DMS 273 treated with DMSO at 0.1 percent for 48 hours (cell line): ENCODE results near the gene HOXD9.
A peak's percentile ranks its signal among the peaks of the same experiment; 100 is the strongest.

Experiments
- DNase-seq: peaks from one replicate; lab custom pipeline; 2025; lab: John Stamatoyannopoulos, UW

HOXD9 gene

DNA sequence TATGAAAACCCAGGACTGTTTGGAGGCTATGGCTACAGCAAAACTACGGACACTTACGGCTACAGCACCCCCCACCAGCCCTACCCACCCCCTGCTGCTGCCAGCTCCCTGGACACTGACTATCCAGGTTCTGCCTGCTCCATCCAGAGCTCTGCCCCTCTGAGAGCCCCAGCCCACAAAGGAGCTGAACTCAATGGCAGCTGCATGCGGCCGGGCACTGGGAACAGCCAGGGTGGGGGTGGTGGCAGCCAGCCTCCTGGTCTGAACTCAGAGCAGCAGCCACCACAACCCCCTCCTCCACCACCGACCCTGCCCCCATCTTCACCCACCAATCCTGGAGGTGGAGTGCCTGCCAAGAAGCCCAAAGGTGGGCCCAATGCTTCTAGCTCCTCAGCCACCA, 46.7 kb downstream of the HOXD9 start:
- DNase-seq: no peak

DNA sequence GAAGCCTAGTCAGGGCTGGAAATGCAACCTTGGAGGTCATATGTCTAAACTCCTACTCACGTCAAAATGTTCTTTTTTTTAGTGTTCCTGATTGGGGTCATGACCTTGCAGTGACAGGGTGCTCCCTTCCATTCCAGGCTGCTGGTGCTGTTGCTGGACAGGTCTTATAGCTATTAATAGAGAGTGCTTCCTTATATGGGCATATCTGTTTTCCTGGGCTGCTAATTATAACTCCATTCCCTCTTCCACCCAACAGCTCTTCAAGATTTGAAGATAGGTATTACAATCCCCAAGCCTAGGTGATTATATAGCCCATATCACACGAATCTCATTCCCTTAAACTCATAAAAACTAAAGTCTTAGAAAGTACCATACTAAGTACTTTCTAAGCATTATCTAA, 47.2 kb downstream of the HOXD9 start:
- DNase-seq: no peak

DNA sequence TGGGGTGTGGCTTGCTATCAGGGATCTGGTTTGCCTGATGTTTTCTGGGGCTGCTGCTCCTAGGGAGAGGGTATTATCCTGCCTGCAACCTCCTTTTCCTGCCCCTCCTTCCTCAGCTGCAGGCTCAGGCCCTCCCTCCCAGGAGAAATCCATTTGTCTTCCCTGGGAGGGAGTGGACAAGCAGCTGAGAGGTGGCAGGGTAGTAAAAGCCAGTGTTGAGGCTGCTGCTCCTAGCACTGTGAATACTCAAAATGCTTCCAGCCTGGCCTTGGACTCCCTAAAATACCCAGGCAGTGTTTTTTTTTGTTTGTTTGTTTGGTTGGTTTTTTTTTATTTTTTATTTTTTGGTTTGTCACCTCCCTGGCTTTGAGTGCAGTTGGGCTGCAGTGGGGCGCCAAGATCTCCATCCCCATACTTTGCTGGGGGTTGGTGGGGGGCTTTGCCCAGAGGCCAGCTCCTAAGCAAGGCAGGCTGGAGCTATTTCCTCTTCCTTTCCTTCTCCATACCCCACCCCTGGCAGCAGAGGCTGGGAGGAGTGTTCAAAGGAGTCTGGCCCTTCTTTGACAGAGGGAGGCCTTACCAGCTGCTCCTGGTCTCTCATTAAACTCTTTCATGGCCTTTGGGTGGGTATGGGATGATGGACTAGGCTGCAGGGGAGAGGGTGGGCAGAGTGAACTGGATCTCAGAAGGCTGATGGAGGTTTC, 48.2 kb downstream of the HOXD9 start:
- no peak for DNase-seq

DNA sequence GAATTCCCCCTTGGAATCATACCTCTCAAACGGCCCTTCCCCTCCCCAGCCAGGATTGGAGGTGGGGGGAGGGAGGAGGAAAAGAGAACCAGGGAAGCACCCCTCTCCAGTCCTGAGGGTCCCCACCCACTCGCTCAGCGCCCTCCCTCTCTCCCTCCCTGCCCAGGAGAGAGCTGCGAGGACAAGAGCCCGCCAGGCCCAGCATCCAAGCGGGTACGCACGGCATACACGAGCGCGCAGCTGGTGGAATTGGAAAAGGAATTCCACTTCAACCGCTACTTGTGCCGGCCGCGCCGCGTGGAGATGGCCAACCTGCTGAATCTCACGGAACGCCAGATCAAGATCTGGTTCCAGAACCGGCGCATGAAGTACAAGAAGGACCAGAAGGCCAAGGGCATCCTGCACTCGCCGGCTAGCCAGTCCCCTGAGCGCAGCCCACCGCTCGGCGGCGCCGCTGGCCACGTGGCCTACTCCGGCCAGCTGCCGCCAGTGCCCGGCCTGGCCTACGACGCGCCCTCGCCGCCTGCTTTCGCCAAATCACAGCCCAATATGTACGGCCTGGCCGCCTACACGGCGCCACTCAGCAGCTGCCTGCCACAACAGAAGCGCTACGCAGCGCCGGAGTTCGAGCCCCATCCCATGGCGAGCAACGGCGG, 49.0 kb downstream of the HOXD9 start:
- DNase-seq: no peak

DNA sequence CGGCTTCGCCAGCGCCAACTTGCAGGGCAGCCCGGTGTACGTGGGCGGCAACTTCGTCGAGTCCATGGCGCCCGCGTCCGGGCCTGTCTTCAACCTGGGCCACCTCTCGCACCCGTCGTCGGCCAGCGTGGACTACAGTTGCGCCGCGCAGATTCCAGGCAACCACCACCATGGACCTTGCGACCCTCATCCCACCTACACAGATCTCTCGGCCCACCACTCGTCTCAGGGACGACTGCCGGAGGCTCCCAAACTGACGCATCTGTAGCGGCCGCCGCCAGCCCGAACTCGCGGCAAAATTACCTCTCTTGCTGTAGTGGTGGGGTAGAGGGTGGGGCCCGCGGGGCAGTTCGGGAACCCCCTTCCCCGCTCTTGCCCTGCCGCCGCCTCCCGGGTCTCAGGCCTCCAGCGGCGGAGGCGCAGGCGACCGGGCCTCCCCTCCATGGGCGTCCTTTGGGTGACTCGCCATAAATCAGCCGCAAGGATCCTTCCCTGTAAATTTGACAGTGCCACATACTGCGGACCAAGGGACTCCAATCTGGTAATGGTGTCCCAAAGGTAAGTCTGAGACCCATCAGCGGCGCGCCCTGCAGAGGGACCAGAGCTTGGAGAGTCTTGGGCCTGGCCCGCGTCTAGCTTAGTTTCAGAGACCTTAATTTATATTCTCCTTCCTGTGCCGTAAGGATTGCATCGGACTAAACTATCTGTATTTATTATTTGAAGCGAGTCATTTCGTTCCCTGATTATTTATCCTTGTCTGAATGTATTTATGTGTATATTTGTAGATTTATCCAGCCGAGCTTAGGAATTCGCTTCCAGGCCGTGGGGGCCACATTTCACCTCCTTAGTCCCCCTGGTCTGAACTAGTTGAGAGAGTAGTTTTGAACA, 49.7 kb downstream of the HOXD9 start:
- DNase-seq: no peak

DNA sequence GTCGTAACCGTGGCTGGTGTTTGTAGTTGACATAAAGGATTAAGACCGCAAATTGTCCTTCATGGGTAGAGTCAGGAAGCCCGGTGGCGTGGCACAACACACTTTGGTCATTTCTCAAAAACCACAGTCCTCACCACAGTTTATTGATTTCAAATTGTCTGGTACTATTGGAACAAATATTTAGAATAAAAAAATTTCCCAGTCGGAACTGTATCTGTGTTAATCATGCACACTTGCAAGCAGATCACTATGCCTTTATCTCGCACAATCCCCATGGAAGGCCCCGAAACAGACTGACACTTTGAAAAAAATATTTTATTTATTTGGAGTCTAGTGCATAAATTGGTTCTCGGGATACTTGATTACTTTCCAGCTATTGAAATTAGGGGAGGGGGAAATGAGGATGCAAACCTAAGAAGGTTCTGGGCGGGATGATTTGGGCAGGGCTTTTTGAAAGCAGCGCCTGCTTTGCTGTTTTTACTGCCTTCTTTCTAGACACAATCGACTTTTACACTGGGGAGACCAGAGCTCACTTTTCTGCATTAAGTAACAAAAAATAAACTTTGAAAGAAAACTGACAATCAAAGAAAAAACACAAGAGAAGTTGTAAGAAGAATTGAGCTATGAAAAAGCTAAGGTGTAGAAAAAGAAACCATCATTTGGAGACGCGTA, 50.5 kb downstream of the HOXD9 start:
- no peak for DNase-seq

DNA sequence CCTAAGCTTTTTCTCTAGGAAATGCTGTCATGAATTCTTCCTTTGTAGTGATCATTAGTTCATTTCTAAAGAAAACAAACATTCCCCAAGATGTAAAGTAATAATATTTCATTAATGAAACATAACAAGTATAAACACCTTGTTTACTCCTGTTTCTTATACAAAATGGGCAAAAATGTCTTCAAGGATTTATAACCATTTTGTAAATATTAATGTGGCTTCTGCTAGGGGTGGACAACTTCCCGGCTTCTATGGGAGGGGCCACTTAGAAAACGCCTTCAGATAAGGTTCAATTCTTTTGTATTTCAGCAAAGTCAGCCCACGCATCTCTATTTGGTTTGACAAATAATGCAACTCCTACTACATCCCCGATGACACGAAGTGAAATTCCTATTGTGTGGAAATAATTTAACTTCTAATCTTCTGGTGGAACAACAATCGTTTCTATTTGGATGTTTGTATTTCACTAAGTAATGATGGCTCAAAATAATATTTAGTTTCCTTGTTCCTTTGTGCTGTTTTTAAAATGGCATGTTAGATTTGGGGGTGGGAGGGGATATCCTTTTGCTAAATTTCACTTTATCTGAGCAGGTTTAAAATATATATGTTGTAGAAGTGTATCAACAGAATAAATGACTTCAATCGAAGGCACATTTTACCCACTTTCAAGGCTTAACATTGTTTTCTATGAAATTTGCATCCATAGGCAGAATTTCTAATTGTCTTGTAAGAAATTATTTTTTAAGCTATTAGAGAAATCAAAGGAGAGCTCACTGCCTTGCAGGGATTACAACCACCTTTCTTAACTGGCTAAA, 51.3 kb downstream of the HOXD9 start:
- no peak for DNase-seq

DNA sequence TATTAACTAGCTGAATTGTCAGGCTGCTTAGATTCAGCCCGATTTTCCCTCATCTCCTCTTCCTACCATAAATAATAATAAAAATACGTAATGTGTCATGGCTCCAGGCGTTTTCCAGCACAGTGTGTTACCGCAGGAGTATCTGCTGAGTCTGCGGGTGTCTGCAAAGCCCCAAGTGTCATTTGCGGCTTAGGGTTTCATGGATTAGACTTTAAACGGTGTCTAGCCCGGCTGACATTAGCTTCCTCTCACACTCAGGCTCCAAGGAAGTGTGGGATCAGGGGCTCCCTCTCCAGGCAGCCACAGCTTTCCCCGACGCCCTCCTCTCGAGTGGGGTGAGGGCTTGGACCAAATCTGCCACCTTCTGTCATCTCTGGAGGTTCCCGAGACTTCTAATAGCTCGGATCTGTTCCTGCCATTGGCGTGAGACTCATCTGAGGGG, 51.9 kb downstream of the HOXD9 start:
- peak; percentile 14 for DNase-seq
